Stimulated activated CD4-positive, alpha-beta T cell treated with anti-CD3 and anti-CD28 coated beads, Interleukin-12 subunit alpha, Interleukin-12 subunit beta, amount 100 ng/mL, for 4 hours (primary cell): ENCODE data around the gene AP4E1.
"Not testable (repeated sequence)": the region's sequence is repeated elsewhere in the genome, so short reads cannot be mapped to it uniquely, and the experiment has no call there.

Source experiments
- DNase-seq: peaks from one replicate; pipeline ENCODE4 v3.0.0-alpha.2; 2020

Gene AP4E1

GRCh38 chr15:50953302-50953701, 44.8 kb downstream of the AP4E1 start:
- DNase-seq: no peak

- not testable (repeated sequence) for DNase-seq
Measured at GRCh38 chr15:50954837-50955236, 46.4 kb downstream of the AP4E1 start.

GRCh38 chr15:50959717-50960116, 51.2 kb downstream of the AP4E1 start:
- DNase-seq: no peak

GRCh38 chr15:50964075-50964474, 55.6 kb downstream of the AP4E1 start:
- no peak for DNase-seq

GRCh38 chr15:50968353-50968752, 59.9 kb downstream of the AP4E1 start:
- DNase-seq: no peak

- no peak for DNase-seq
Measured at GRCh38 chr15:50970524-50970923, 62.0 kb downstream of the AP4E1 start.

GRCh38 chr15:50971115-50971514, 62.6 kb downstream of the AP4E1 start:
- DNase-seq: no peak

- DNase-seq: no peak
Measured at GRCh38 chr15:50971542-50971941, 63.1 kb downstream of the AP4E1 start.

GRCh38 chr15:50973605-50974004, 65.1 kb downstream of the AP4E1 start:
- DNase-seq: no peak

- DNase-seq: no peak
Measured at GRCh38 chr15:50977162-50977561, 68.7 kb downstream of the AP4E1 start.

- DNase-seq: no peak
Measured at GRCh38 chr15:50978580-50978979, 70.1 kb downstream of the AP4E1 start.

GRCh38 chr15:50979041-50979440, 70.6 kb downstream of the AP4E1 start:
- DNase-seq: no peak

GRCh38 chr15:50993598-50993997, 85.1 kb downstream of the AP4E1 start:
- no peak for DNase-seq

- no peak for DNase-seq
Measured at GRCh38 chr15:50996641-50997040, 88.2 kb downstream of the AP4E1 start.

GRCh38 chr15:50997371-50998051, 89.0 kb downstream of the AP4E1 start:
- no peak for DNase-seq

- no peak for DNase-seq
Measured at GRCh38 chr15:51004103-51004551, 95.6 kb downstream of the AP4E1 start.

GRCh38 chr15:51006336-51006985, 98.0 kb downstream of the AP4E1 start:
- no peak for DNase-seq

GRCh38 chr15:51007131-51007666, 98.7 kb downstream of the AP4E1 start:
- DNase-seq: no peak

- DNase-seq: no peak
Measured at GRCh38 chr15:51011212-51011611, 102.7 kb downstream of the AP4E1 start.

GRCh38 chr15:51016615-51017014, 108.1 kb downstream of the AP4E1 start:
- no peak for DNase-seq

GRCh38 chr15:51022206-51022605, 113.7 kb downstream of the AP4E1 start:
- DNase-seq: no peak

- no peak for DNase-seq
Measured at GRCh38 chr15:51023499-51023898, 115.0 kb downstream of the AP4E1 start.

GRCh38 chr15:51024735-51025453, 116.4 kb downstream of the AP4E1 start:
- DNase-seq: no peak

GRCh38 chr15:51025454-51025846, 117.0 kb downstream of the AP4E1 start:
- no peak for DNase-seq
